IPS-15b (cell line): Measurements from ENCODE around the gene TNFRSF6B.

ENCODE experiments used
- H3K27me3 ChIP-seq: one replicate; pipeline ENCODE4 v1.6.1; 2013; ENCODE audit warnings: low read length; ENCODE audit not compliant: control insufficient read depth, insufficient read depth
- H3K36me3 ChIP-seq: one replicate; pipeline ENCODE4 v1.6.1; 2013; ENCODE audit warnings: low read length; ENCODE audit not compliant: control insufficient read depth, insufficient read depth
- H3K4me1 ChIP-seq: one replicate; pipeline ENCODE4 v1.6.1; 2013; ENCODE audit warnings: mild to moderate bottlenecking, low read length; ENCODE audit not compliant: control insufficient read depth, insufficient read depth
- H3K4me3 ChIP-seq: one replicate; pipeline ENCODE4 v1.5.1; 2013; ENCODE audit warnings: low read depth, low read length
- H3K9ac ChIP-seq: one replicate; pipeline ENCODE4 v1.6.1; 2013; ENCODE audit warnings: low read depth, mild to moderate bottlenecking, low read length
- H3K9me3 ChIP-seq: one replicate; pipeline ENCODE4 v1.6.1; 2013; ENCODE audit warnings: mild to moderate bottlenecking, low read length; ENCODE audit not compliant: control insufficient read depth, insufficient read depth

TNFRSF6B gene

DNA sequence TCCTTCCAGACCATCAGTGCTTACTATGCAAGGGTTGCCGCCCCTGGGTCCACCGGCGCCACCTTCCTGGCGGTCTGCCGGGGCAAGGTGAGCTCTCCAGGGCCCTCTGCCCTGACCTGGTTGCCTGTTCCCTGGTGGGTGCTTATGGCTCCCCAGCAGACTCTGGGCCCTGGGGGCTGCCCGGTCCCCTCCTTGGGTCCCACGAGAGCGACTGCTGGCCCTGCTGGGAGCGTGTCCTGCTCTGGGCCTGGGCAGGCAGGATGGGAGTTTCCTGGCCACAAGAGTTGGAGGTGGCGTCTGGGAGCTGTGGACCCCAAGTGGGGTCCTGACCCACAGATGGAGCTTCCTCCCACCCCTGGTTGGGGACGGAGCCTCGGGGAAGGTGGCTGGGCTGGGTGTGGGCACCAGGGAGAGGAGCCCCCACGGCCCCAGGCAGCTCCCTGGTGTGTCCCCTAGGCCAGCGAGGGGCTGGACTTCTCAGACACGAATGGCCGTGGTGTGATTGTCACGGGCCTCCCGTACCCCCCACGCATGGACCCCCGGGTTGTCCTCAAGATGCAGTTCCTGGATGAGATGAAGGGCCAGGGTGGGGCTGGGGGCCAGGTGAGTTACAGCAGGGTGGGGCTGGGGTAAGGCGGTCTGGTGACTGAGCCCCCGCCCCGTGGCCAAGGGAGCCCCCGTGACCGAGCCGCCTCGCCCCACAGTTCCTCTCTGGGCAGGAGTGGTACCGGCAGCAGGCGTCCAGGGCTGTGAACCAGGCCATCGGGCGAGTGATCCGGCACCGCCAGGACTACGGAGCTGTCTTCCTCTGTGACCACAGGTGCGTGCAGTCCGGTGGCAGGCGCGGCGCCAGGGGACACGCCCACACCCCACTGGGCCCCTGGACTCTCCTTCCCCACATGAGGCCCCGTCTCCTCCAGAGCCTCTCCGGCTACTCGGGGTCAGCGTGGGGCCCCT is 7.1 kb upstream of the TNFRSF6B start:
- Histone ChIP-seq H3K9me3 (no peaks in the 10 kb centered on the region), H3K9ac (no peak overlapping the region), H3K27me3 (no peaks in the 10 kb centered on the region), H3K4me3 (no peak overlapping the region), H3K36me3 (peaks cover 28% of the 10 kb centered on the region), H3K4me1 (no peaks in the 10 kb centered on the region)

DNA sequence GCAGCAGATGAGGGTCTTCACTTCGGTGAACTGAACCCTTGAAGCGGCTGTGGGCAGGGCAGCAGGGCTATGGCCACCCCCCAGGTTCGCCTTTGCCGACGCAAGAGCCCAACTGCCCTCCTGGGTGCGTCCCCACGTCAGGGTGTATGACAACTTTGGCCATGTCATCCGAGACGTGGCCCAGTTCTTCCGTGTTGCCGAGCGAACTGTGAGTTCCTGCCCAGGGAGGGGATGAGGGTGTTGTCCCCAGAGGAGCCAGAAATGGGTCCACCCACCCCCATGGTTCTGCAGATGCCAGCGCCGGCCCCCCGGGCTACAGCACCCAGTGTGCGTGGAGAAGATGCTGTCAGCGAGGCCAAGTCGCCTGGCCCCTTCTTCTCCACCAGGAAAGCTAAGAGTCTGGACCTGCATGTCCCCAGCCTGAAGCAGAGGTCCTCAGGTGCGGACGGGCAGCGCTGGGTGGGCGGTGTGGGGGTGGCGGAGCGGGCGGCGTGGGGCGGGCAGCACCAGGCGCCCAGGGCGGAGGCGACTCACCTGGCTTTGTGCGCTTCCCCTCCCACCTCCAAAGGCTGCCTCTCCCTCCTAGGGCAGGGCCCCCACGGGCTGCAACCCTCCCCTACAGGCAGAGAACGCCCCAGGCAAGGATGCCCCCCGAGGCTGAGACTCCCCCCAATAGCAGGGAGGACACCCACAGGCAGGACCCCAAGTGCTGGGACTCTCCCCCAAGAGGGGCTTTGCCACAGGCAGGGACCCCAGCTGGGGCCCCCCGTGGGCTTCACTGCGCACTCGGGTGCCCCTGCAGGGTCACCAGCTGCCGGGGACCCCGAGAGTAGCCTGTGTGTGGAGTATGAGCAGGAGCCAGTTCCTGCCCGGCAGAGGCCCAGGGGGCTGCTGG is 6.2 kb upstream of the TNFRSF6B start:
- H3K4me3 ChIP-seq: no peak overlapping the region
- no peaks in the 10 kb centered on the region for H3K4me1 ChIP-seq
- H3K36me3 ChIP-seq: peaks cover 29% of the 10 kb centered on the region
- no peaks in the 10 kb centered on the region for H3K9me3 ChIP-seq
- no peaks in the 10 kb centered on the region for H3K27me3 ChIP-seq
- H3K9ac ChIP-seq: no peak overlapping the region

DNA sequence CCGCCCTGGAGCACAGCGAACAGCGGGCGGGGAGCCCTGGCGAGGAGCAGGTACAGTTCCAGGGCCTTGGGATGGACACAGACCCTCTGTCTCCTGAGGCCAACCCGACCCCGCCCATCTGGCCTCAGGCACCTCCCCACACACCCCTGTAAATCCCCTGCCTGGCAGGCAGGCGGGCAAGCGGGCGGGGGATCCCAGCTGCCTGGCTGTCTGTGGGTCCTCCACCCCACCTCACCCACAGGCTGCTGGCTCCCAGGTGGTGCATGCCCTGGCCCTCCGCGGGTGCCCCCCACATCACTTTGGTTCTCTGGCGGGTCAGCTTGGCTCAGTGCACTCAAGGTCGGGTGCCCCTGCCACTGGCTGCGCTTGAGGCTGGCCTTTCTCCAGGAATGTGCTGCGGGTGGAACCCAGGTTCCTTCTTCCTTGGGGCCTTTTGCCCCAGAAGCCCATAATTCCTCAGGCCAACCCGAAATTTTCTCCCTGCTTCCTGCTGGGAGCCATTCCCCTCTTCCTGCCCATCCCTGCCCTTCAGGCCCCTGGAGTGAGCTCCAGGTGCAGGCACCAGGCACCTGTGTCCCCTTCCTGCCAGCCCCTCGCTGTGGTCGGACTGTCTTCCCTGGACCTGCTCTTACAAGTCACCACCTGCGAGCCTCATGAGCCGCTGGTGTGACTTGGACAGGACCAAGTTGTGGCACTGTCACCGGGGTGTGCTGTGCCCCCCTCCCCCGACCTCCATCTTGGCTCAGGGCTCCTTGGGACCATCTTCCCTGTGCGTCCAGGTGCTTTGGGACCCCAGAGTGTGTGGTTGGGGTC is 5.3 kb upstream of the TNFRSF6B start:
- no peaks in the 10 kb centered on the region for H3K9me3 ChIP-seq
- peaks cover 29% of the 10 kb centered on the region for H3K36me3 ChIP-seq
- H3K4me3 ChIP-seq: no peak overlapping the region
- no peaks in the 10 kb centered on the region for H3K27me3 ChIP-seq
- no peaks in the 10 kb centered on the region for H3K4me1 ChIP-seq
- H3K9ac ChIP-seq: no peak overlapping the region

DNA sequence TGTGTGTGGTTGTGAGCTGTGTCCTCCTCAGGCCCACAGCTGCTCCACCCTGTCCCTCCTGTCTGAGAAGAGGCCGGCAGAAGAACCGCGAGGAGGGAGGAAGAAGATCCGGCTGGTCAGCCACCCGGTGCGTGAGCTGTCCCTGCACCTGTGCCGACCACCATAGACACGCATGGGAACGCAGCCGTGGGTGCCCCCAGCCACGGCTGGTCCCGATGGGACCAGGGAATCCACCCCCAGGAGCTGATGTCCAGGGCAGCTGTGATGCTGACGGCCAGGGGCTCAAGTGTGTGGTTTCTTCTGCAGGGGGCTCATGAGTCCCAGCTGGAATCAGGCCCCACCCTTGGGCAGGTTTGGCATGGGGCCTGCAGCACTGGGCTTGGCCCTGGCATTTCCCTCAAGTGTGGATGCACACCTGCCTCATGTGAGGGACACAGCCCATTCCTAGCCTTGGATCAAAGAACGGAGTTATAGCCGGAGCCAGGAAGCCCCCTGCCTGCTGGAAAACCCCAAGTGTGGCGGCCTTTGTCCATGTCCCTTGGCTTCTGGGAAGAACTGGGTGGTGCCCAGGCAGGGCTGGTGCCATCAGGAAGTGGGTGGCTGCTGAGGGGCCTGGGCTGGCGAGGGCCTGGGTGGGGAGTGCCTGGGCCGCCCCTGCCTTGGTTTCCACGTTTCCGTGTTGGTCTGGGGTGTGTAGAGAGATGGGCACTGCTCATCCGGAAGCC is 4.6 kb upstream of the TNFRSF6B start:
- H3K27me3 ChIP-seq: no peaks in the 10 kb centered on the region
- no peak overlapping the region for H3K4me3 ChIP-seq
- no peak overlapping the region for H3K9ac ChIP-seq
- H3K9me3 ChIP-seq: no peaks in the 10 kb centered on the region
- H3K36me3 ChIP-seq: peaks cover 29% of the 10 kb centered on the region
- no peaks in the 10 kb centered on the region for H3K4me1 ChIP-seq

DNA sequence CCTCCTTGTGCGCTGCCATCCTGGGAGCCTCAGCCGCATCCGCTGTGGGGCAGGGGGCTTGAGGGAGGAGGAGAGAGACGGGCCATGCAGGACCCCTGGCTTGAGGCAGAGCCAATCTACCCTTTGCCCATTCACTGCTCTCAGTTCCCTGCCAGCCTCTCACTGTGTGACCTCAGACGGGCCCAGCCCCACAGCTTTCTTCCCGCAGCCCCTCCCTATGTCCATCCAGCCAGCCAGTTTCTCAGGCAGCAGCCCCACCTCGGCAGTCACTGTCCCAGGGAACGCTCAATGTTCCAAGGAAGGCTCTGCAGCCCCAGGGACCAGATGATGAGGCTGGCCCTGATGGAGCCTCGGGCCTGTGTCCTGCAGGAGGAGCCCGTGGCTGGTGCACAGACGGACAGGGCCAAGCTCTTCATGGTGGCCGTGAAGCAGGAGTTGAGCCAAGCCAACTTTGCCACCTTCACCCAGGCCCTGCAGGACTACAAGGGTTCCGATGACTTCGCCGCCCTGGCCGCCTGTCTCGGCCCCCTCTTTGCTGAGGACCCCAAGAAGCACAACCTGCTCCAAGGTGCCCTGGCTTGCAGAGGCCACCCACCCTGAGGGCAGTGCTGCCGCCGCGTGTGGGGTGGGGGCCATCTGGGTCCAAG is 3.9 kb upstream of the TNFRSF6B start:
- Histone ChIP-seq H3K4me1 (peaks cover 2% of the 10 kb centered on the region), H3K9me3 (no peaks in the 10 kb centered on the region), H3K9ac (no peak overlapping the region), H3K27me3 (no peaks in the 10 kb centered on the region), H3K36me3 (peaks cover 29% of the 10 kb centered on the region), H3K4me3 (no peak overlapping the region)

DNA sequence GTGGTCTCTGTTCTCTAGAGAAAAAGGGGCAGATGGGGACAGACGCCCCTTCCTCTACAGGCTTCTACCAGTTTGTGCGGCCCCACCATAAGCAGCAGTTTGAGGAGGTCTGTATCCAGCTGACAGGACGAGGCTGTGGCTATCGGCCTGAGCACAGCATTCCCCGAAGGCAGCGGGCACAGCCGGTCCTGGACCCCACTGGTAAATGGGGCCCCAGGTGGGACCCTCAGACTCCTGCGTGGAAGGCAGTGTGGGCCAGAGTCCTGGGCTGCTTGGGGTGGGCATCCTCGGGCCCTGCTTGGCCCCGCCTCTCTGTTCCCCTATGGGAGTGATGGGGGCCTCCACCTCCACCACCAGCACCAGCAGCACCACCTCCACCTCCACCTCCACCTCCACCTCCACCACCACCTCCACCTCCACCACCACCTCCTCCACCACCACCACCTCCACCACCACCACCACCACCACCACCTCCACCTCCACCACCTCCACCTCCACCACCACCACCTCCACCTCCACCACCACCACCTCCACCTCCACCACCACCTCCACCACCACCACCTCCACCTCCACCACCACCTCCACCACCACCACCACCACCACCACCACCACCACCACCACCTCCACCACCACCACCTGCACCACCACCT is 3.2 kb upstream of the TNFRSF6B start:
- Histone ChIP-seq H3K27me3 (no peaks in the 10 kb centered on the region), H3K9me3 (no peaks in the 10 kb centered on the region), H3K4me3 (no peak overlapping the region), H3K4me1 (peaks cover 2% of the 10 kb centered on the region), H3K36me3 (peaks cover 25% of the 10 kb centered on the region), H3K9ac (no peak overlapping the region)

DNA sequence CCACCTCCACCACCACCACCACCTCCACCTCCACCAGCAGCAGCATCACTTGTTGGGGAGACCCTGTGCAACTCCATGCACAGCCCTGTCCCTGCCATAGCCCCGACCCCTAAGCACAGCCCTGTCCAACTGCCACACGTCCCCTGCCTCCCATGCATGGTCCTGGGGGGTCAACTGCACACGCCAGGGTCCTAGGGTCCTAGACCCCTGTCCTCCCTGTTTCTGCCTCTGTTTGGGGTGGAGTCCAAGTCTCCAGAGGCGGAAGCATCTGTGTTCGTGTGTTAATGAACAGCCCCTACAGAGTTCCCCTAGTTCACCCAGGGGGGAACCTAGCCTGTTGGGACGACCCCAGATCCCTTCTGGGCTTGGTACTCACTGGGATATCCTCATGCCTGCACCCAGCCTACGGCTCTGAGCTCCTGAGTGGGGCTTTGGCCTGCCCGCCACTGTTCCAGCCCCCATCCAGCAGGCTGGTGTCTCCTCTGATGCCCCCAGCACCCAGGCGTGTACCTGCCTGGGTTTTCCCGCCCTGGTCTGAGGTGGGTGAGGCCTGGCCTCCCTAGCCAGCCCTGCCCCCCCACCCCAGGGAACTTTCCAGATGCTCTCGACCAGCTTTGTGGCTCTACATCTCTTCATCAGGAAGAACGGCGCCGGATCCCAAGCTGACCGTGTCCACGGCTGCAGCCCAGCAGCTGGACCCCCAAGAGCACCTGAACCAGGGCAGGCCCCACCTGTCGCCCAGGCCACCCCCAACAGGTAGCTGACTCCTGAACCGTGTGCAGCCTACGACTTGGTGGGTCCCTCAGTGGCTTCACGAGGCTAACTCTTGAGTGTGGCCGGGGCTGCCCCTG is 2.5 kb upstream of the TNFRSF6B start:
- Histone ChIP-seq H3K27me3 (no peaks in the 10 kb centered on the region), H3K4me1 (peaks cover 2% of the 10 kb centered on the region), H3K9me3 (no peaks in the 10 kb centered on the region), H3K9ac (no peak overlapping the region), H3K4me3 (no peak overlapping the region), H3K36me3 (peaks cover 23% of the 10 kb centered on the region)

DNA sequence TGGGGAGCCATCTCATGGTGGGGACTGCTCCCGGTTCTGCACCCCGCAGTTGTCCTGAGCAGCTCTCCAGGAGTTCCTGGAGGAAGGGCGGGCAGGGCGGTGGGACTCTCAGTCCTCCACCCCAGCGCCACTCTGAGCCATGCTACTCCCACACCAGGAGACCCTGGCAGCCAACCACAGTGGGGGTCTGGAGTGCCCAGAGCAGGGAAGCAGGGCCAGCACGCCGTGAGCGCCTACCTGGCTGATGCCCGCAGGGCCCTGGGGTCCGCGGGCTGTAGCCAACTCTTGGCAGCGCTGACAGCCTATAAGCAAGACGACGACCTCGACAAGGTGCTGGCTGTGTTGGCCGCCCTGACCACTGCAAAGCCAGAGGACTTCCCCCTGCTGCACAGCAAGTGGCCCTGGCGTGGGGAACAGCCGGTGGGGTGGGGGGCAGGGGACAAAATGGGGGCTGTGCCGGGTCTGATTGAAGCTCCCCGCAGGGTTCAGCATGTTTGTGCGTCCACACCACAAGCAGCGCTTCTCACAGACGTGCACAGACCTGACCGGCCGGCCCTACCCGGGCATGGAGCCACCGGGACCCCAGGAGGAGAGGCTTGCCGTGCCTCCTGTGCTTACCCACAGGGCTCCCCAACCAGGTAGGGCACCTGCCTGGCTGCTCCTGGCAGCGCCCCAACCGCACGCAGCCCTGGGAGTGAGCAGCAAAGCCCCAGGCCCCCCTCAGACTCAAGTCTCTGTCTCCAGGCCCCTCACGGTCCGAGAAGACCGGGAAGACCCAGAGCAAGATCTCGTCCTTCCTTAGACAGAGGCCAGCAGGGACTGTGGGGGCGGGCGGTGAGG is 1.6 kb upstream of the TNFRSF6B start:
- Histone ChIP-seq H3K4me1 (peaks cover 4% of the 10 kb centered on the region), H3K9me3 (no peaks in the 10 kb centered on the region), H3K4me3 (no peak overlapping the region), H3K27me3 (no peaks in the 10 kb centered on the region), H3K9ac (no peak overlapping the region), H3K36me3 (peaks cover 22% of the 10 kb centered on the region)
